Heart left ventricle (tissue), 16 donors: ENCODE data around the gene DOCK7. TPM values are rescaled to one million over a fixed set of nuclear protein-coding genes. Genes with fewer than 3 reads are reported as not detected.

Experiments
- ATAC-seq, 4 donors: fragments of 200-7000 bp; cut with Tn5 transposase; one replicate each; pipeline ENCODE4 v1.9.1; 2020 to 2022; ENCODE audit warnings: moderate library complexity in 4 of 4, mild to moderate bottlenecking in 3 of 4, moderate number of reproducible peaks in 1 of 4
- DNase-seq, 5 donors: peaks; one replicate each; pipeline ENCODE4 v3.0.0-alpha.2; 2020
- H3K27ac ChIP-seq, 12 donors: fragments of 200-600 bp; sonication (generic) in 4 of 12; one replicate each; pipeline versions ENCODE4 v1.5.0 to v1.8.0; 2016 to 2022; ENCODE audit warnings: mild to moderate bottlenecking in 2 of 12
- H3K27me3 ChIP-seq, 9 donors: fragments of 200-600 bp; sonication (generic) in 2 of 9; one replicate each; pipeline versions ENCODE4 v1.5.1 to v1.8.0; 2016 to 2022; ENCODE audit warnings: mild to moderate bottlenecking in 3 of 9
- H3K36me3 ChIP-seq, 9 donors: fragments of 200-600 bp; sonication (generic) in 2 of 9; one replicate each; pipeline versions ENCODE4 v1.5.0 to v1.8.0; 2018 to 2022; ENCODE audit warnings: mild to moderate bottlenecking in 2 of 9
- H3K4me1 ChIP-seq, 12 donors: fragments of 200-600 bp; sonication (generic) in 4 of 12; one replicate each; pipeline versions ENCODE4 v1.5.0 to v1.8.0; 2016 to 2022; ENCODE audit warnings: mild to moderate bottlenecking in 3 of 12
- H3K4me3 ChIP-seq, 12 donors: fragments of 200-600 bp; sonication (generic) in 4 of 12; one replicate each; pipeline versions ENCODE4 v1.5.0 to v1.8.0; 2017 to 2022; ENCODE audit warnings: mild to moderate bottlenecking in 9 of 12, moderate library complexity in 4 of 12
- H3K9me3 ChIP-seq, 12 donors: fragments of 200-600 bp; sonication (generic) in 4 of 12; one replicate each; pipeline versions ENCODE4 v1.5.0 to v1.8.0; 2016 to 2022; ENCODE audit warnings: mild to moderate bottlenecking in 1 of 12
- CTCF ChIP-seq, 12 donors: fragments of 200-600 bp; sonication (generic) in 4 of 12; IDR thresholded peaks; one replicate each; pipeline versions ENCODE4 v1.5.0 to v1.8.0; 2018 to 2022; ENCODE audit warnings: antibody characterized with exemption in 12 of 12, mild to moderate bottlenecking in 5 of 12
- POLR2A ChIP-seq, 2 donors: fragments of 450-650 bp; IDR thresholded peaks; one replicate each; pipeline ENCODE4 v1.6.1; 2017; ENCODE audit warnings: antibody characterized with exemption in 2 of 2, mild to moderate bottlenecking in 2 of 2, moderate library complexity in 2 of 2
- WGBS, 4 donors: extraction: QIAGEN DNeasy Blood & Tissue Kit in 2 of 4; methylation state at CpG; one replicate each; pipeline versions ENCODE4 v1.1.5 to v1.1.7; 2013 to 2018; 5-methylcytosine and 5-hydroxymethylcytosine counted together
- intact Hi-C, 10 donors: fragments of 100-400 bp; cut with DNase I; formaldehyde crosslinking; loops; one replicate each; pipeline versions ENCODE4 v1.11.1 to v1.14.2; 2022
- polyA plus RNA-seq, 2 donors: library from polyadenylated mRNA; stranded (reverse); fragments of 200-250 nt; gene quantifications; one replicate each; pipeline ENCODE4 v1.2.3, GENCODE V29; 2013
- total RNA-seq, 9 donors: library from RNA; depleted of rRNA in 2 of 9; stranded (reverse); fragments of >200 nt in 2 of 9; fragmentation: NEBNext Ultra II Directional in 3 of 9; extraction: Animal tissue kit (Norgen Biotek cat#: 25700) in 3 of 9; gene quantifications; one replicate each; pipeline versions ENCODE4 v1.1.0 to v1.2.4, GENCODE V29; 2016 to 2023
- donor health status: ischemic (EF 13 %, LVEDD 7.1; RV severe dilation, severe dysfunction).
- donor health status: healthy with polysubstance abuse.
- donor health status: DM: no; HTN: yes; CAD: no.
- donor health status: DM: no; HTN: no; CAD: no.
- donor health status: ischemic (EF 25% LVEDD 6.9; RV normal size, moderate dysfunction).
- donor health status: ischemic (EF 25% LVEDD 5.7; RV mildly dilated, moderate dysfunction).
- donor health status: healthy.
- donor health status: DM: yes; HTN: yes; CAD: no.
- donor health status: ischemic (EF 35%, LVEDD 5.7; RV mildly dilated, moderate dysfunction).
- donor health status: nonischemic (EF 11% LVEDD 7.7; RV severe dilation, severe dysfunction).
- donor health status: DM: yes; HTN: yes; CAD: no.
- donor health status: PGD.
- donor health status: ischemic (EF 29% LVEDD 5.4; RV normal size, mild dysfunction).
- donor health status: nonischemic (EF 23%, LVEDD 6.1; RV moderate dilation, normal function).

The DOCK7 gene
- total and polyA plus RNA-seq, 11 donors = 2.9 to 26.7 (median 11.6) TPM

- H3K36me3 ChIP-seq = peaks cover 0 to 11% (median 0%) of the 10 kb centered on the region in 9 donors
- DNase-seq (no peak), ATAC-seq (no peak)
- H3K4me1 ChIP-seq = no peaks in the 10 kb centered on the region
- no peaks in the 10 kb centered on the region for H3K27me3 ChIP-seq
- intact Hi-C loops = loop anchor here in 1 of 10 donors (5.0 kb wide), 1 partner anchor 362 kb away; no protein-coding TSS in a partner anchor
- 95 to 99% (median 97%) methylated on average over 2 of the region's 2 CpGs for WGBS, 4 donors
- H3K4me3 ChIP-seq = no peak overlapping the region
- H3K9me3 ChIP-seq = peaks cover 0 to 12% (median 0%) of the 10 kb centered on the region in 12 donors
- TF ChIP-seq POLR2A (IDR thresholded peaks at IDR 0.05) (no peak), CTCF (IDR thresholded peaks at IDR 0.05) (no peak)
- H3K27ac ChIP-seq = no peak overlapping the region
These were observed 164.3 kb downstream of the DOCK7 start for GRCh38 chr1:62523860-62524259.

- DNase-seq (no peak), ATAC-seq (no peak)
- WGBS, 4 donors = 86 to 98% (median 94%) methylated on average over 2 of the region's 2 CpGs
- H3K27ac ChIP-seq = no peak overlapping the region
- no peak for TF ChIP-seq POLR2A (IDR thresholded peaks at IDR 0.05)
- no peak for TF ChIP-seq CTCF (IDR thresholded peaks at IDR 0.05)
- H3K27me3 ChIP-seq = no peaks in the 10 kb centered on the region
- H3K4me1 ChIP-seq = no peaks in the 10 kb centered on the region
- peaks cover 0 to 13% (median 0%) of the 10 kb centered on the region in 12 donors for H3K9me3 ChIP-seq
- no peak overlapping the region for H3K4me3 ChIP-seq
- intact Hi-C loops = no loop called here
- H3K36me3 ChIP-seq = peaks cover 0 to 24% (median 5%) of the 10 kb centered on the region in 9 donors
These were observed 171.6 kb downstream of the DOCK7 start for GRCh38 chr1:62516600-62516999.

- DNase-seq = no peak
- Histone ChIP-seq H3K9me3 (peaks cover 0 to 13% (median 0%) of the 10 kb centered on the region in 12 donors), H3K36me3 (peaks cover 0 to 38% (median 19%) of the 10 kb centered on the region in 9 donors), H3K27ac (no peak overlapping the region), H3K4me3 (no peak overlapping the region), H3K27me3 (no peaks in the 10 kb centered on the region), H3K4me1 (no peaks in the 10 kb centered on the region)
- intact Hi-C loops = no loop called here
- 86 to 93% (median 90%) methylated on average over 3 of the region's 3 CpGs for WGBS, 4 donors
- ATAC-seq = no peak
- TF ChIP-seq POLR2A (IDR thresholded peaks at IDR 0.05) (no peak), CTCF (IDR thresholded peaks at IDR 0.05) (no peak)
These were observed 173.3 kb downstream of the DOCK7 start for GRCh38 chr1:62514746-62515423.

- DNase-seq (no peak), ATAC-seq (no peak)
- Histone ChIP-seq H3K27ac (no peak overlapping the region), H3K4me1 (no peaks in the 10 kb centered on the region), H3K27me3 (no peaks in the 10 kb centered on the region), H3K4me3 (no peak overlapping the region), H3K36me3 (peaks cover 0 to 45% (median 25%) of the 10 kb centered on the region in 9 donors), H3K9me3 (no peaks in the 10 kb centered on the region)
- intact Hi-C loops = no loop called here
- TF ChIP-seq POLR2A (IDR thresholded peaks at IDR 0.05) = no peak
- TF ChIP-seq CTCF (IDR thresholded peaks at IDR 0.05) = no peak
- WGBS, 4 donors = 80 to 90% (median 88%) methylated on average over 4 of the region's 4 CpGs
These were observed 175.2 kb downstream of the DOCK7 start for GRCh38 chr1:62513013-62513412.
